HG02981 (cell line): ENCODE results near the gene MFNG.
"Not testable (repeated sequence)": the region's sequence is repeated elsewhere in the genome, so short reads cannot be mapped to it uniquely, and the experiment has no call there.

Experiments
- ATAC-seq: cut with Tn5 transposase; IDR thresholded peaks from one replicate; pipeline ENCODE4 v1.9.1; 2021; ENCODE audit warnings: mild to moderate bottlenecking, moderate library complexity; ENCODE audit not compliant: unreplicated experiment

Gene MFNG

GRCh38 chr22:37476389-37477329, 9.5 kb downstream of the MFNG start:
- ATAC-seq = no peak

GRCh38 chr22:37474447-37475090, 11.6 kb downstream of the MFNG start:
- ATAC-seq = no peak

GRCh38 chr22:37473437-37473946, 12.7 kb downstream of the MFNG start:
- ATAC-seq = no peak

- ATAC-seq = no peak
These were observed 13.7 kb downstream of the MFNG start for GRCh38 chr22:37472418-37473006.

- no peak for ATAC-seq
These were observed 14.3 kb downstream of the MFNG start for GRCh38 chr22:37471727-37472417.

GRCh38 chr22:37470087-37470445, 16.1 kb downstream of the MFNG start:
- no peak for ATAC-seq

GRCh38 chr22:37469416-37470086, 16.6 kb downstream of the MFNG start:
- ATAC-seq = no peak

GRCh38 chr22:37468201-37468695, 17.9 kb downstream of the MFNG start:
- ATAC-seq = not testable (repeated sequence)

GRCh38 chr22:37467391-37467955, 18.7 kb downstream of the MFNG start:
- no peak for ATAC-seq

- no peak for ATAC-seq
These were observed 22.0 kb downstream of the MFNG start for GRCh38 chr22:37464181-37464580.

GRCh38 chr22:37462983-37463382, 23.2 kb downstream of the MFNG start:
- ATAC-seq = no peak

GRCh38 chr22:37462436-37462835, 23.7 kb downstream of the MFNG start:
- ATAC-seq = no peak

- no peak for ATAC-seq
These were observed 24.2 kb downstream of the MFNG start for GRCh38 chr22:37461961-37462360.

- ATAC-seq = no peak
These were observed 25.5 kb downstream of the MFNG start for GRCh38 chr22:37460684-37461083.

- no peak for ATAC-seq
These were observed 27.0 kb downstream of the MFNG start for GRCh38 chr22:37459206-37459605.

- no peak for ATAC-seq
These were observed 28.9 kb downstream of the MFNG start for GRCh38 chr22:37457093-37457893.

- no peak for ATAC-seq
These were observed 29.8 kb downstream of the MFNG start for GRCh38 chr22:37456346-37456745.

- no peak for ATAC-seq
These were observed 30.3 kb downstream of the MFNG start for GRCh38 chr22:37455896-37456295.
